HepG2 (cell line): ENCODE results near the gene AUTS2. TPM values are rescaled to one million over a fixed set of nuclear protein-coding genes. Genes with fewer than 3 reads are reported as not detected.

Experiments used
- ATAC-seq: fragments of 200-7000 bp; cut with Tn5 transposase; 3 replicates; pipeline ENCODE4 v1.9.1; 2020; ENCODE audit warnings: mild to moderate bottlenecking, moderate library complexity
- BruUV-seq: library from RNA; stranded (reverse); fragments of 400-500 nt; replicated peaks from 2 replicates; lab custom pipeline; 2021; lab: Mats Ljungman, UMichigan
- CTCF ChIA-PET: fragments of 300-600 bp; formaldehyde crosslinking; extraction: SDS; loops from one replicate; lab custom pipeline; 2021; ENCODE audit warnings: low total read pairs, inconsistent platforms, low intra/inter-chr PET ratio; lab: Yijun Ruan, JAX
- POLR2A ChIA-PET: fragments of 350-600 bp; sonication (Branson Sonifier 250); formaldehyde crosslinking; loops from one replicate; lab custom pipeline; 2020; ENCODE audit warnings: antibody characterized with exemption, inconsistent platforms; lab: Yijun Ruan, JAX
- DNase-seq: peaks from one replicate; pipeline ENCODE4 v3.0.0-alpha.2; 2015; ENCODE audit warnings: low spot score
- FAIRE-seq: peaks from 3 replicates; lab custom pipeline; 2011; peaks lifted over from hg19 to GRCh38; lab: Jason Lieb, UNC
- H2AFZ ChIP-seq: one replicate; pipeline ENCODE4 v1.6.1; 2011; ENCODE audit warnings: low read length, inconsistent platforms
- H3K27ac ChIP-seq: fragments of 300-600 bp; 3 replicates; pipeline ENCODE4 v1.8.0; 2011; ENCODE audit warnings: mixed run types, mild to moderate bottlenecking, mixed read lengths, low read length, inconsistent platforms; ENCODE audit not compliant: insufficient read depth; ENCODE audit errors: extremely low read length
- H3K27me3 ChIP-seq, 2 experiments: fragments of 200-600 bp in 1 of 2; 2 replicates in 1 of 2; 3 replicates in 1 of 2; pipeline versions ENCODE4 v1.6.0 to v1.8.0; 2011; ENCODE audit warnings: low read length in 2 of 2, mild to moderate bottlenecking in 2 of 2, moderate library complexity in 2 of 2, inconsistent platforms in 1 of 2; ENCODE audit not compliant: insufficient read depth in 2 of 2, control insufficient read depth in 1 of 2
- H3K36me3 ChIP-seq, 2 experiments: fragments of 200-600 bp in 1 of 2; replicated peaks in 1 of 2; 2 replicates in 1 of 2; 3 replicates in 1 of 2; pipeline versions ENCODE4 v1.5.1 to v1.8.0; 2011; ENCODE audit warnings: low read length in 2 of 2, inconsistent platforms in 1 of 2; ENCODE audit not compliant: insufficient read depth in 2 of 2, control insufficient read depth in 1 of 2
- H3K4me1 ChIP-seq: 2 replicates; pipeline ENCODE4 v1.5.1; 2012; ENCODE audit warnings: low read length, inconsistent platforms; ENCODE audit not compliant: insufficient read depth
- H3K4me2 ChIP-seq: 2 replicates; pipeline ENCODE4 v1.6.0; 2011; ENCODE audit warnings: low read depth, low read length, inconsistent platforms
- H3K4me3 ChIP-seq, 3 experiments: fragments of 200-600 bp in 1 of 3; sonication (generic), shearing (Covaris generic) in 1 of 3; replicated peaks in 1 of 3; 2 replicates each; pipeline ENCODE4 v1.5.1; 2011 to 2016; ENCODE audit warnings: low read length in 3 of 3, inconsistent platforms in 2 of 3, low read depth in 2 of 3, mild to moderate bottlenecking in 2 of 3, control low read depth in 1 of 3, mixed read lengths in 1 of 3; ENCODE audit not compliant: insufficient read depth in 1 of 3
- H3K79me2 ChIP-seq: one replicate; pipeline ENCODE4 v1.6.1; 2011; ENCODE audit warnings: low read length, inconsistent platforms; ENCODE audit not compliant: insufficient read depth
- H3K9ac ChIP-seq: 2 replicates; pipeline ENCODE4 v1.6.0; 2011; ENCODE audit warnings: mild to moderate bottlenecking, low read depth, low read length, inconsistent platforms; ENCODE audit not compliant: insufficient read depth
- H3K9me3 ChIP-seq: 2 replicates; pipeline ENCODE4 v1.5.1; 2012; ENCODE audit warnings: mild to moderate bottlenecking, low read length
- H4K20me1 ChIP-seq: 2 replicates; pipeline ENCODE4 v1.6.0; 2011; ENCODE audit warnings: inconsistent platforms, mild to moderate bottlenecking, low read length, moderate library complexity; ENCODE audit not compliant: insufficient read depth
- ELF1 ChIP-seq: sonication (generic); formaldehyde crosslinking; IDR thresholded peaks from 2 replicates; pipeline ENCODE4 v1.4.0; 2020; ENCODE audit warnings: missing genetic modification reagents
- FOXO1 ChIP-seq: sonication (generic); formaldehyde crosslinking; IDR thresholded peaks from 2 replicates; pipeline ENCODE4 v1.4.0; 2020; ENCODE audit warnings: missing genetic modification reagents
- GATAD1 ChIP-seq: IDR thresholded peaks from 2 replicates; pipeline ENCODE4 v1.6.1; 2016; ENCODE audit warnings: missing genetic modification reagents, missing compliant biosample characterization
- JUN ChIP-seq: sonication (generic); formaldehyde crosslinking; IDR thresholded peaks from 2 replicates; pipeline ENCODE4 v1.4.0; 2020; ENCODE audit warnings: mild to moderate bottlenecking, missing genetic modification reagents
- MBNL3 ChIP-seq: fragments of 250-450 bp; sonication (Bioruptor Pico); conservative IDR thresholded peaks from 2 replicates; pipeline ENCODE4 v1.8.0; 2022; ENCODE audit warnings: mild to moderate bottlenecking, inconsistent platforms
- MYC ChIP-seq: sonication (generic); formaldehyde crosslinking; IDR thresholded peaks from 2 replicates; pipeline ENCODE4 v1.9.0; 2021; ENCODE audit warnings: missing genetic modification reagents, borderline replicate concordance
- NFE2L1 ChIP-seq: sonication (generic); formaldehyde crosslinking; IDR thresholded peaks from 2 replicates; pipeline ENCODE4 v1.4.0; 2020; ENCODE audit warnings: missing genetic modification reagents, mild to moderate bottlenecking, borderline replicate concordance
- NFYB ChIP-seq: sonication (generic); formaldehyde crosslinking; IDR thresholded peaks from 2 replicates; pipeline ENCODE4 v1.4.0; 2020; ENCODE audit warnings: missing genetic modification reagents
- SETDB1 ChIP-seq: sonication (generic); formaldehyde crosslinking; IDR thresholded peaks from 2 replicates; pipeline ENCODE4 v1.5.1; 2020; ENCODE audit warnings: missing genetic modification reagents, mild to moderate bottlenecking, borderline replicate concordance
- SUZ12 ChIP-seq: fragments of 150-350 bp; IDR thresholded peaks from 2 replicates; pipeline ENCODE4 v1.6.1; 2014; ENCODE audit warnings: low read depth, low read length
- ZKSCAN8 ChIP-seq: IDR thresholded peaks from 2 replicates; pipeline ENCODE4 v1.6.1; 2016; ENCODE audit warnings: borderline replicate concordance, missing genetic modification reagents, missing compliant biosample characterization
- ZNF331 ChIP-seq: sonication (generic); formaldehyde crosslinking; IDR thresholded peaks from 2 replicates; pipeline ENCODE4 v1.4.0; 2020; ENCODE audit warnings: missing genetic modification reagents
- WGBS: methylation state at CpG from one replicate; pipeline ENCODE4 v1.1.6; 2017; ENCODE audit warnings: low lambda C conversion rate; 5-methylcytosine and 5-hydroxymethylcytosine counted together
- in situ Hi-C: cut with HindIII; loops from 2 replicates; pipeline ENCODE4 v1.10.0; 2017; ENCODE audit warnings: low pct_unique_long_range_greater_than_20kb; ENCODE audit not compliant: extremely low pct_ligation_motif_present
- intact Hi-C: fragments of 100-400 bp; cut with micrococcal nuclease; formaldehyde crosslinking; loops from one replicate; pipeline ENCODE4 v1.10.0; 2022; ENCODE audit not compliant: unreplicated experiment
- polyA plus RNA-seq, 8 experiments: library from polyadenylated mRNA; depleted of rRNA in 3 of 8; stranded (reverse) in 7 of 8; unstranded in 1 of 8; fragments of >200 nt; fragmentation: Illumina TruSeq in 4 of 8; extraction: Trizol in 4 of 8; gene quantifications; 2 replicates each; pipeline versions ENCODE4 v1.2.1 to v1.2.3, GENCODE V29; 2011 to 2016; ENCODE audit warnings: low read depth in 4 of 8, missing spikeins in 1 of 8, mixed read lengths in 1 of 8; ENCODE audit not compliant: insufficient read depth in 1 of 8
- total RNA-seq, 5 experiments: library from RNA; depleted of rRNA; stranded (reverse); fragments of >200 nt; fragmentation: Illumina TruSeq; extraction: Trizol; gene quantifications; 2 replicates each; pipeline ENCODE4 v1.2.3, GENCODE V29; 2016; ENCODE audit warnings: low read depth in 1 of 5
- TF ChIP-seq, protein P1 (sequence below): sonication (generic); formaldehyde crosslinking; conservative IDR thresholded peaks from 2 replicates; pipeline ENCODE4 v1.8.0; 2022; ENCODE audit warnings: missing genetic modification reagents
- TF ChIP-seq, protein P2 (sequence below): sonication (generic); formaldehyde crosslinking; IDR thresholded peaks from 2 replicates; pipeline ENCODE4; 2020; ENCODE audit warnings: missing genetic modification reagents, mild to moderate bottlenecking, borderline replicate concordance
- TF ChIP-seq, protein P3 (sequence below): sonication (generic); formaldehyde crosslinking; IDR thresholded peaks from 2 replicates; pipeline ENCODE4 v1.8.1; 2023; ENCODE audit warnings: mild to moderate bottlenecking, moderate library complexity, missing genetic modification reagents

AUTS2 gene
- total and polyA plus RNA-seq, 2 of the 13 experiments (the other 11 are each of a cell fraction or from before 2014, with no cell fraction given) = 0.38 TPM; not detected in 1

DNA sequence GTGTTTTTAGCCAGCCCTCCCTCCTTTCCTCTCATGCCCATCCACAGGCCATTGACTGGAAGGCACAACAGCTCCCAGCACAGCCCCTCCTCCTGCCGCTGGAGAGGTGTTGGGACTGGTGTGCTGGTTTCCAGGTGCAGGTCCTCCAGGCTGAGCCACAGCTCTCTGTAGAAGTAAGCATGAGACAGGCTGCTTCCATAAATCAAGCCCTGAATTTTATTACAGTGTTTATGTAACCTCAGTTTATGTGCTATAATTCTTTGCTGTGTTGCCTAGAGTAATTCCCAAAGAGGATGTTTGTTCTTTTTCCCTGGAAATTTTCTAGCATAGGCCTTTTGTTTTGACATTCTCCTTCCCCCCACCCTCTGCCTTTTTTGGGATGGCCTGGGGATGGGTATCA, 445.8 kb downstream of the AUTS2 start (continued):
- TF ChIP-seq ZNF331 (no peak), SETDB1 (CRISPR knock-in tag) (no peak), NFE2L1 (no peak)

DNA sequence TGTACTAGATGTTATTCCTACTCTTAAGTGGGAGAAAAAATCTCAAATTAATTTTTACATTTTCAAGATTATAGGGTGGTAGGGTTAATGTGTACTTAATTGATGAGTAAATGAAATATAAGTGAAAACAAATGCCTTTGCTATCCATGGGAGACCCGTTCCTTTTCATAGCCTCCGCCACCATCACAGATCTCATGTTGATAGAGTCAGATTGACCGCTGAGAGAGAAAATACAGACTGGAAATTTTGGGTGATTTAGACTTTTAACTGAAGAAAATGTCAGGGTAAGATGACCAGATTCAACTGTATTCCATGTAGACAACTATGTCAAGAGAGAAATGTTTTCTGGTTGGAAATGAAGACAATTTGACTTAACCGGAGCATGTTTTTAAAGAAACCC, 446.2 kb downstream of the AUTS2 start:
- no TSS peak for BruUV-seq
- no peak for DNase-seq
- intact Hi-C loops = no loop called here
- Histone ChIP-seq H3K4me1 (no peaks in the 10 kb centered on the region), H3K4me3 (no peak overlapping the region), H4K20me1 (no peaks in the 10 kb centered on the region), H3K27ac (no peak overlapping the region), H3K27me3 (no peaks in the 10 kb centered on the region), H3K9me3 (no peaks in the 10 kb centered on the region), H2AFZ (no peak overlapping the region), H3K36me3 (no peaks in the 10 kb centered on the region), H3K9ac (no peak overlapping the region), H3K4me2 (no peak overlapping the region), H3K79me2 (no peaks in the 10 kb centered on the region)
- CTCF ChIA-PET = no interaction called here
- in situ Hi-C loops = no loop called here
- no peak for ATAC-seq
- no peak for FAIRE-seq
- WGBS = 41% methylated on average over 4 of the region's 4 CpGs
- POLR2A ChIA-PET = no interaction called here
- no peak for TF ChIP-seq ZKSCAN8 (CRISPR knock-in tag)
- no peak for TF ChIP-seq FOXO1 (CRISPR knock-in tag)
- TF ChIP-seq MBNL3 (CRISPR knock-in tag) = no peak
- no peak for TF ChIP-seq JUN (CRISPR knock-in tag)
- TF ChIP-seq MYC = no peak
- no peak for TF ChIP-seq NFYB (CRISPR knock-in tag)
- TF ChIP-seq, protein P1, sequence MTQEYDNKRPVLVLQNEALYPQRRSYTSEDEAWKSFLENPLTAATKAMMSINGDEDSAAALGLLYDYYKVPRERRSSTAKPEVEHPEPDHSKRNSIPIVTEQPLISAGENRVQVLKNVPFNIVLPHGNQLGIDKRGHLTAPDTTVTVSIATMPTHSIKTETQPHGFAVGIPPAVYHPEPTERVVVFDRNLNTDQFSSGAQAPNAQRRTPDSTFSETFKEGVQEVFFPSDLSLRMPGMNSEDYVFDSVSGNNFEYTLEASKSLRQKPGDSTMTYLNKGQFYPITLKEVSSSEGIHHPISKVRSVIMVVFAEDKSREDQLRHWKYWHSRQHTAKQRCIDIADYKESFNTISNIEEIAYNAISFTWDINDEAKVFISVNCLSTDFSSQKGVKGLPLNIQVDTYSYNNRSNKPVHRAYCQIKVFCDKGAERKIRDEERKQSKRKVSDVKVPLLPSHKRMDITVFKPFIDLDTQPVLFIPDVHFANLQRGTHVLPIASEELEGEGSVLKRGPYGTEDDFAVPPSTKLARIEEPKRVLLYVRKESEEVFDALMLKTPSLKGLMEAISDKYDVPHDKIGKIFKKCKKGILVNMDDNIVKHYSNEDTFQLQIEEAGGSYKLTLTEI (CRISPR knock-in tag) = no peak
- TF ChIP-seq, protein P2, sequence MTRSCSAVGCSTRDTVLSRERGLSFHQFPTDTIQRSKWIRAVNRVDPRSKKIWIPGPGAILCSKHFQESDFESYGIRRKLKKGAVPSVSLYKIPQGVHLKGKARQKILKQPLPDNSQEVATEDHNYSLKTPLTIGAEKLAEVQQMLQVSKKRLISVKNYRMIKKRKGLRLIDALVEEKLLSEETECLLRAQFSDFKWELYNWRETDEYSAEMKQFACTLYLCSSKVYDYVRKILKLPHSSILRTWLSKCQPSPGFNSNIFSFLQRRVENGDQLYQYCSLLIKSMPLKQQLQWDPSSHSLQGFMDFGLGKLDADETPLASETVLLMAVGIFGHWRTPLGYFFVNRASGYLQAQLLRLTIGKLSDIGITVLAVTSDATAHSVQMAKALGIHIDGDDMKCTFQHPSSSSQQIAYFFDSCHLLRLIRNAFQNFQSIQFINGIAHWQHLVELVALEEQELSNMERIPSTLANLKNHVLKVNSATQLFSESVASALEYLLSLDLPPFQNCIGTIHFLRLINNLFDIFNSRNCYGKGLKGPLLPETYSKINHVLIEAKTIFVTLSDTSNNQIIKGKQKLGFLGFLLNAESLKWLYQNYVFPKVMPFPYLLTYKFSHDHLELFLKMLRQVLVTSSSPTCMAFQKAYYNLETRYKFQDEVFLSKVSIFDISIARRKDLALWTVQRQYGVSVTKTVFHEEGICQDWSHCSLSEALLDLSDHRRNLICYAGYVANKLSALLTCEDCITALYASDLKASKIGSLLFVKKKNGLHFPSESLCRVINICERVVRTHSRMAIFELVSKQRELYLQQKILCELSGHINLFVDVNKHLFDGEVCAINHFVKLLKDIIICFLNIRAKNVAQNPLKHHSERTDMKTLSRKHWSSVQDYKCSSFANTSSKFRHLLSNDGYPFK (CRISPR knock-in tag) = no peak
- no peak for TF ChIP-seq GATAD1
- no peak for TF ChIP-seq SUZ12
- TF ChIP-seq ELF1 = no peak
- TF ChIP-seq, protein P3, sequence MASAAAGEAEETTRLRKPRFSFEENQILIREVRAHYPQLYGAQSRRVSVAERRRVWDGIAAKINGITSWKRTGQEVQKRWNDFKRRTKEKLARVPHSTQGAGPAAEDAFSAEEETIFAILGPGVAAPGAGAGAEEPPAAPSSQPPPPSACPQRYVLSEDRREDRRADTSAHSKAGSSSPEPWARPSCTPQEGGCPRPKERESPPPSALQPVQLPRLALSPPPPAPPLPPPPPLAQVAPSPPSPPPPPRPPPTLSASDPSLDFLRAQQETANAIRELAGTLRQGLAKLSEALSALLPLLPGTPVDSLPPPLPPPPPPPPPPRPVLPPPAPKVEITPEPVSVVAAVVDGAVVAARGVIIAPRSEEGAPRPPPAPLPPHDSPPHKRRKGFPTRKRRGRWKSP = no peak
